GM18867 (cell line): ENCODE measurements around the gene SCYGR3.
A peak's percentile ranks its signal among the peaks of the same experiment; 100 is the strongest.

ENCODE experiments used
- ATAC-seq: cut with Tn5 transposase; IDR thresholded peaks from one replicate; pipeline ENCODE4 v1.9.1; 2021; ENCODE audit warnings: mild to moderate bottlenecking, moderate library complexity; ENCODE audit not compliant: unreplicated experiment

Gene SCYGR3

GRCh38 chr2:227614740-227615139, at the start of gene SCYGR3:
Gene SCYGR3, minus strand, starts transcription at chr2:227614840. Its CDS starts 0 bp downstream, at chr2:227614840.
- no peak for ATAC-seq

GRCh38 chr2:227661827-227662226, 47.2 kb upstream of the SCYGR3 start:
- no peak for ATAC-seq

DNA sequence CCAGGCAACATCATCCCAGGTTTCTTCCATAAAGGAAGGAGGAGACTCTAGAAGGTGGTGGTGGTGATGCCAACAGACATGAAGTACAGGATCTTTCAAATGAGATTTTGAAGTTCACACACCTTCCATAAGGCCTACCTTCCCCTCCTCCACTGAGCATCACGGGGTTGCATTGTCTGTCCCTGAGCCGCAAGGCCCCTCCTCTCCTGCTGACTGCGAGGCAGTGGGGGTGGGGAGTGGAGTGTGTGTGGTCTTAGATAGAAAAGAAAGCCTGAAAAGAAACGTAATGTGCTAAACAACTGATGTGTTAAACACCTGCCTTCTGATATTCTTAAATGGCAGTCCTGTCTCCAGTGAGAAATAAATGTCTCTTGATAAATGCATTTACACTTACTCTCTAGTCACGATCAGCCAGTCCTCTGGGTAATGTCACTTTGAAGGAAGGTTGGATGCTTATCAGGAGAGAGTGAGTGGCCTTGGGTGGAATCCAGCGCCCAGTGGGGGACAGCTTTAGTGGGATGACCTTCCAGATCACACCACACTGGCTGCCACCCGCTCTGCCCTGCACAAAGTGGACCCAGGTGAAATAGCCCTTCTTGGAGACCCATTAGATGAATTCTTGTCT, 46.5 kb upstream of the SCYGR3 start:
- ATAC-seq: no peak

- no peak for ATAC-seq
Measured at GRCh38 chr2:227657199-227657845, 42.7 kb upstream of the SCYGR3 start.

- ATAC-seq: no peak
Measured at GRCh38 chr2:227655454-227655853, 40.8 kb upstream of the SCYGR3 start.

DNA sequence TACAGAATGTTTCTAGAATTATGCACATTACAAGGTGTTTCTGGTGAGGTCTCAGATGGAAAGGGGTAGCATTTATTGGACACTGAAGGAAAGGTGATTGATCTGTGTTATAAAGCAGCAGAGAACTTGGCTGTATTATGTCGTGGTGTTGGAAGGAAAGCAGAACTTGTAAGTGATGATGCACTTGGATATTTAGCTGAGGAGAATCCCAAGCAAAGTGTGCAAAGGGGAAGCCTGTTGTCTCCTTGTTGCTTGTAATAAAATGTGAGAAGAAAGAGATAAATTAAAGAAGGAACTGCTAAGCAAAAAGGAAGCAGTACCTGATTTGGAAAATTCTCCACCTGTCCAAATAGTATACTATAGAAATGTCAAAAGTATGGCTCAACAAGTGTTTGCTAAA, 39.8 kb upstream of the SCYGR3 start:
- ATAC-seq: no peak

GRCh38 chr2:227653419-227653818, 38.8 kb upstream of the SCYGR3 start:
- no peak for ATAC-seq

DNA sequence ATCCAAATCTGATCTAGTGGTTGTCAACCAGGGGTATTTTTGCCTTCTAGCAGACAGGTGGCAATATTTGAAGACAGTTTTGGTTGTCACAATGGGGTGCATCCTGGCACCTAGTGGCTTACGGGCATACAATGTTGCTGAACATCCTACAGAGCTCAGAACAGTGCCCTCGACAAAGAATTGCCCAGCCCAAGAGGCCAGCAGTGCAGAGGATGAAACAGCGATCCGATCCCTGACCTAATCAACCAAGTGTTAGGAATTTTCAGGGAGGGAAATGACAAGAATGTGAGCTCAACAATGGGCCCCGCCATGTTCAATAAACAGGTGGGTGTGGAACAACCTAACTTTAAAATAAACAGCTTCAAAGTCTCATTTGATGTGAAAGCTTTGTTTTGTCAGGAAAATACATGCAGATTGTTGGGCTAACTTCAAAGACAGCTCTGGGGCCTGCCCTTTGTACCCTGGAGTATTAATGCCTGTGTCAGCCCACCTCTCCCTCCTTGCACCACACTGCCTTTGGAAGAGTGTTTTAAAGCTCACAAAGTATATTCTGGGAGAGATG, 29.4 kb upstream of the SCYGR3 start:
- no peak for ATAC-seq

DNA sequence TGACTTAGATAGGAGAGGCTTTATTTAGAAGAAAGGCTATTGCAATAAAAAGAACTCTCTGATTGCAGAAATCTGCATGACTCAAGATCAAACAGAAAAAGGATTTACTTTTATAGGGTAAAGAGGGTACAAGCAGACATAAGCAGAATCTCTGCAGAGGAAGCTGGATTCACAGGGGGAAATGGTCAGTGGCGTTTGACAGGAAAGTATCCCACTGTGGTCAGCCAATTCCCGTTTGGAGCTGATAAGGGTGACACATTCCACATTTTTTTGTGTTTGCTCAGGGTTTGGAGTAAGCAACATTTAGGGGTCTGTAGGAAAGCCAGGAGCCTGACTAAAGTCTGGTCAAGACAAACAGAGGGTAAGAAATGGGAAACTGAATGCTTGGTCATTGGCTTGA, 28.0 kb upstream of the SCYGR3 start:
- ATAC-seq: no peak

GRCh38 chr2:227634201-227634600, 19.6 kb upstream of the SCYGR3 start:
- ATAC-seq: no peak

DNA sequence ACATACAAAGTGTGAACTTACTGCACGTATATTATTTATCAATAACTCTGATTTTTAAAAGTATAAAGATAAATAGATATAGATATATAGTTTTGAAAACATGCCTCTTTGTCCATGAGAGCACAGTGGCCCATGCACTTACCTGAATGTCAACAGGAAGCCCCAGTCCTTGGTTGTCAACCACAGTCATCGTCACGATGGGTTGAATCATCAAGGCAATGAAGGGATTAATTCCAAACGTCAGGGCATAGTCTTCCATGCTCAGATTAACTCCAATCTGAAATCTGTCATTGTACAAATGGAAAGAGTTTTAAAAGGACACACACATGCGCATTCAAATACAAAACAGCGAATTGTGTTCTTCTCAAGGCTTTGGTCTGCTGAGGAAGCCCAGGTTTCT, 18.2 kb upstream of the SCYGR3 start:
- ATAC-seq: no peak

- no peak for ATAC-seq
Measured at GRCh38 chr2:227630322-227630721, 15.7 kb upstream of the SCYGR3 start.

DNA sequence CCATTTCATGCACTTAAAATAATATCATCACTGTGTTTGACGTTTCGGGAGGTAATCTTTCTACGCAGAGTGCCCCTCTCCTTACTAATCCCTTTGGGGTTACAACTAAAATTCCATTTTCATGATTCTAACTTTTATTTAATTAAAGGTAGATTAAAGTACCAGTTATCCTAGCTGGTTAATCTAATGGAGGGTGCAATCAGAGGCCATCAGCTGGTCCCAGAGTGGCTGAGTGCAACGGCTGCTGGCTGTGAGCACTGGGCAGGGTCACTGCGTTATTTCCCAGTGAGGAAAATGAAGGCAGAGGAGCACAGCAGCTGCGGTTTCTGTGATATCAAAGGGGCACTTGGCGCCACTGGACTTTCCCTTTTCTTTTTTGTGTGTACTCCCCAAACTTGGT, 14.8 kb upstream of the SCYGR3 start:
- no peak for ATAC-seq

GRCh38 chr2:227627769-227628168, 13.1 kb upstream of the SCYGR3 start:
- peak; percentile 87 for ATAC-seq

GRCh38 chr2:227626580-227627151, 12.0 kb upstream of the SCYGR3 start:
- no peak for ATAC-seq

DNA sequence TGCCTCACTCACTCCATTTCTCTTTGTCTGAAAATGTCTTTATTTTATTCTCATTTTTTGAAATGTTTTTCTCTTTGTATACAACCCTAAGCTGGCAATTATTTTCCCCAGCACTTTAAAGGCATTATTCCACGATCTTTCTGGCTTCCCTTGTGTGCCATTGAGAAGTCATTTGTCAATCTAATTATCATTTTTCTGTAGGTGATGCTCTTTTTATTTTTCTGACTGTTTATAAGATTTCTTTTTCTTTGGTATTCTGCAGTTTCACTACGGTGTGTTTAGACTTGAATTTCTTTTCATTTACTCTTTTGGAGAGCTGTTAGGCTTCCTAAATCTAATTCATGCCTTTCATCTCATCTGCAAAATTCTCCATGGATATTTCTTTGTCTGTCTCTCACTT, 10.8 kb upstream of the SCYGR3 start:
- no peak for ATAC-seq

DNA sequence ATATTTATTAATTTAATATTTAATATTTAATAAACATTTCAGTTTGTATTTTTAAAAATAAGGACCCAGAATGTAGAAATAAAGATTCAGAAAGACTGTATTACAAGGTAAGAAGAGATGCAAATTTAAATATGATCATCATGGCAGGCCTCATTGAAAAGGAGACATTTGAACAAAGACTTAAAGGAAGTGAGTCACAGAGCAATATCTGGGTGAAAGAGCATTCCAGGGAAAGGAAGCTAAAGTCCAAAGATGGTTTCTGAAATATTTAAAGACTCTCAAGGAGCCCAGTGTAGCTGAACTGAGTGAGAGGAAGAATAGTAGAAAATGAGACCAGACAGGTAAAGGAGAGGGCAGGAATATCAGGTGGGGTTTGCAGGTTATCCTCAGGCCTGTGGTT, 8.6 kb upstream of the SCYGR3 start:
- no peak for ATAC-seq

DNA sequence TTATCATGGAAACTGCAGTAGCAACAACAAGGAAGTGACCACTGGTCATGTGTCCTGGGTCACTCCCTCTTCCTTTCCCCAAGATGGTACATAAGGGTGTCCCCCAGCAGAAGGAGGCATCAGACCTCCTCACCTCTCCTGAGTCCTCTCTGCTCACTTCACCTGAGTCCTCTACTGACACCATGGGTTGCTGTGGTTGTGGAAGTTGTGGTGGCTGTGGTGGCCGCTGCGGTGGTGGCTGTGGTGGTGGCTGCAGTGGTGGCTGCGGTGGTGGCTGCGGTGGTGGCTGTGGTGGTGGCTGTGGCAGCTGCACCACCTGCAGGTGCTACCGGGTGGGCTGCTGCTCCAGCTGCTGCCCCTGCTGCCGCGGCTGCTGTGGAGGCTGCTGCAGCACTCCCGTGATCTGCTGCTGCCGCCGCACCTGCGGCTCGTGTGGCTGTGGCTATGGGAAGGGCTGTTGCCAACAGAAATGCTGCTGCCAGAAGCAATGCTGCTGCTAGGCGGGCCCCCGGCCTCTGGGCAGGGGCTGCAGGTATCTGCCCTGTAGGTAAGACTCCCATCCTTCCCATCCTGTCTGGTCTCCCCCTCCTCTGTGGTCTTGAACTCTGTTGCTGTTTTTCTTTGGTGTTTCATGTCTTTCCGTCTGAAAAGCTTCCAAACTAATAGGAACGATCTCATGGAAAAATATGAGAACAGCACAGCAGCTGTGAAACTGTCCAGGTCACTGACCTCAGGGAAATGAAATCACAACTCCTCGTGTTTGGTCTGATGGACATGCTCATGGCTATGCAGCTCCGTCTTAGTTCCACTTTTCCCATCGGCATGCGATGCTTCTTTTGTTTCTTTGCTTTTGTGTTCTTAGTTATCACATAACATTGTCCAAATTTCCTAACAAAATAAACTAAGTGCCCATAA, 2.9 kb upstream of the SCYGR3 start, which contains the start of gene SCYGR4:
TSS of gene SCYGR4 (plus strand) at position 183 of the 915 bp plus-strand sequence. CDS start at position 183, 0 bp downstream.
- ATAC-seq: no peak

- ATAC-seq: no peak
Measured at GRCh38 chr2:227616631-227617030, 2.0 kb upstream of the SCYGR3 start.

DNA sequence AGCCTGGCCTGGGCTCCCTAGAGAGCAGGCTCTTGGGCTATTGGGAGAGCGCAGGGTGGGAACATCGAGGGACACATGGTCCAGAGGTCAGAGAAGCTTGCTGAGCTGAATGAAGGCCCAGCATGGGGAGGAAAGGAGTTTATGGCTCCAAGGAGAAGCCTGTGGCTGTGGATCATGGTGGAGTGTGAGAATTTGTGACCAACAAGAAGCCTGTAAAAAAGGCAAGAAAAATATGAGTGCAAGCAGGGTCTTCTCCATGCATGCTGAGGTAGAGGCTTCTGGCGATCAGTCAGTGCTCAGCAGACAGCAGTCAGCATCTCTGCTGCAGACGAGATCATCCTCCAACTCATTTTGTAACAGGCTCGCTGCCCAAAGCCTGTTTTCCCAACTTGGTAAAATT, 1.3 kb upstream of the SCYGR3 start:
- ATAC-seq: no peak

- no peak for ATAC-seq
Measured at GRCh38 chr2:227615181-227615580, 541 bp upstream of the SCYGR3 start.
